Ishikawa (cell line): ENCODE results near the gene GTF2I.

ENCODE experiments used
- CEBPB ChIP-seq: IDR thresholded peaks from 2 replicates; pipeline ENCODE4 v1.6.1; 2012
- CREB1 ChIP-seq: IDR thresholded peaks from 2 replicates; pipeline ENCODE4 v1.6.1; 2012; ENCODE audit warnings: low read depth
- EGR1 ChIP-seq: IDR thresholded peaks from 2 replicates; pipeline ENCODE4 v1.6.1; 2012
- EP300 ChIP-seq: IDR thresholded peaks from 2 replicates; pipeline ENCODE4 v1.6.1; 2012; ENCODE audit warnings: borderline replicate concordance
- FOXM1 ChIP-seq: IDR thresholded peaks from 2 replicates; pipeline ENCODE4 v1.6.1; 2012; ENCODE audit warnings: low read depth, borderline replicate concordance
- NFIC ChIP-seq: IDR thresholded peaks from 2 replicates; pipeline ENCODE4 v1.6.1; 2012
- RAD21 ChIP-seq: IDR thresholded peaks from 2 replicates; pipeline ENCODE4 v1.6.1; 2012; ENCODE audit warnings: low read depth
- TAF1 ChIP-seq: IDR thresholded peaks from 2 replicates; pipeline ENCODE4 v1.6.1; 2012; ENCODE audit warnings: low read depth, mild to moderate bottlenecking
- TCF12 ChIP-seq: IDR thresholded peaks from 2 replicates; pipeline ENCODE4 v1.6.1; 2012; ENCODE audit warnings: low read depth
- TEAD4 ChIP-seq: IDR thresholded peaks from 2 replicates; pipeline ENCODE4 v1.6.1; 2012
- YY1 ChIP-seq: IDR thresholded peaks from 2 replicates; pipeline ENCODE4 v1.6.1; 2012; ENCODE audit warnings: low read depth
- ZBTB7A ChIP-seq: IDR thresholded peaks from 2 replicates; pipeline ENCODE4 v1.6.1; 2012; ENCODE audit warnings: low read depth
- TF ChIP-seq, protein P1 (sequence below): IDR thresholded peaks from 2 replicates; pipeline ENCODE4 v1.6.1; 2012; ENCODE audit warnings: low read depth, mild to moderate bottlenecking
- TF ChIP-seq, protein P2 (sequence below): IDR thresholded peaks from 2 replicates; pipeline ENCODE4 v1.6.1; 2012
- TF ChIP-seq, protein P3 (sequence below): IDR thresholded peaks from 2 replicates; pipeline ENCODE4 v1.6.1; 2012

The GTF2I gene

DNA sequence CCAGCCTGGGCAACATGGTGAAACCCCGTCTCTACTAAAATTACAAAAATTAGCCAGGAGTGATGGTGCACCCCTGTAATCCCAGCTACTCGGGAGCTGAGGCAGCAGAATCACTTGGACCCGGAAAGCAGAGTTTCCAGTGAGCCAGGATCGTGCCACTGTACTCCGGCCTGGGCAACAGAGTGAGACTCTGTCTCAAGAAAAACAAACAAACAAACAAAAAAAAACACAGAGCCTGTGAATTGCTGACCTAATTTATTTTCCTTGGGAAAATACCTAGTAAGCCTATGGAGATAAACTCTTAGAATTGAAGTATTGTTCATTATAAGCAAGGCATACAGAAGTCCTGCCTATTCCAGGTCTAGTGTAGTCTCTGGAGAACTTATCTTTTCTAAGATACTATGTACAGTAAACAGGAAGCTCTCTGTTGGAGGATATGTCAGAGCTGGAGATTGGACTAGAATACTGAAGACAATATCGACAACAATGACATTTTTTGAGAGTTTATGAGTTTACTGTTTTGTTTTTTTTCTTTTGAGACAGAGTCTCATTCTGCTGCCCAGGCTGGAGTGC is 14.9 kb downstream of the GTF2I start:
- TF ChIP-seq, protein P1, sequence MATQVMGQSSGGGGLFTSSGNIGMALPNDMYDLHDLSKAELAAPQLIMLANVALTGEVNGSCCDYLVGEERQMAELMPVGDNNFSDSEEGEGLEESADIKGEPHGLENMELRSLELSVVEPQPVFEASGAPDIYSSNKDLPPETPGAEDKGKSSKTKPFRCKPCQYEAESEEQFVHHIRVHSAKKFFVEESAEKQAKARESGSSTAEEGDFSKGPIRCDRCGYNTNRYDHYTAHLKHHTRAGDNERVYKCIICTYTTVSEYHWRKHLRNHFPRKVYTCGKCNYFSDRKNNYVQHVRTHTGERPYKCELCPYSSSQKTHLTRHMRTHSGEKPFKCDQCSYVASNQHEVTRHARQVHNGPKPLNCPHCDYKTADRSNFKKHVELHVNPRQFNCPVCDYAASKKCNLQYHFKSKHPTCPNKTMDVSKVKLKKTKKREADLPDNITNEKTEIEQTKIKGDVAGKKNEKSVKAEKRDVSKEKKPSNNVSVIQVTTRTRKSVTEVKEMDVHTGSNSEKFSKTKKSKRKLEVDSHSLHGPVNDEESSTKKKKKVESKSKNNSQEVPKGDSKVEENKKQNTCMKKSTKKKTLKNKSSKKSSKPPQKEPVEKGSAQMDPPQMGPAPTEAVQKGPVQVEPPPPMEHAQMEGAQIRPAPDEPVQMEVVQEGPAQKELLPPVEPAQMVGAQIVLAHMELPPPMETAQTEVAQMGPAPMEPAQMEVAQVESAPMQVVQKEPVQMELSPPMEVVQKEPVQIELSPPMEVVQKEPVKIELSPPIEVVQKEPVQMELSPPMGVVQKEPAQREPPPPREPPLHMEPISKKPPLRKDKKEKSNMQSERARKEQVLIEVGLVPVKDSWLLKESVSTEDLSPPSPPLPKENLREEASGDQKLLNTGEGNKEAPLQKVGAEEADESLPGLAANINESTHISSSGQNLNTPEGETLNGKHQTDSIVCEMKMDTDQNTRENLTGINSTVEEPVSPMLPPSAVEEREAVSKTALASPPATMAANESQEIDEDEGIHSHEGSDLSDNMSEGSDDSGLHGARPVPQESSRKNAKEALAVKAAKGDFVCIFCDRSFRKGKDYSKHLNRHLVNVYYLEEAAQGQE: no peak
- no peak for TF ChIP-seq YY1
- TF ChIP-seq CEBPB: no peak
- TF ChIP-seq TEAD4: no peak
- no peak for TF ChIP-seq TCF12
- TF ChIP-seq NFIC: no peak
- no peak for TF ChIP-seq ZBTB7A
- no peak for TF ChIP-seq CREB1

DNA sequence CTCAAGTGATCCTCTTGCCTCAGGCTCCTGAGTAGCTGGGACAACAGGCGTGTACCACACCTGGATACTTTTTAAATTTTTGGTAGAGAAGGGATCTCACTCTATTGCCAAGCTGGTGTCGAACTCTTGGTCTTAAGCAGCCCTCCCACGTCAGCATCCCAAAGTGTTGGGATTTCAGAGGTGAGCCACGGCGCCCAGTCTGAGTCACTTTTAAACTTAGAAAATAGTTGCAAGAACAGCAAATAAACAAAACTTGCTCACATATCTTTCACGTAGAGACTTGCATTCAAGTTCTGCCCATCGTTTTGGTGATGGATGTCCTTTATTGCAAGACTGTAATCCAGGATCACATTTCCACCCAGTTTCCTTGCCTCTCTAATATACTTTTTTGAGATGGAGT is 16.6 kb downstream of the GTF2I start:
- no peak for TF ChIP-seq TEAD4
- TF ChIP-seq, protein P1: no peak
- TF ChIP-seq, protein P2, sequence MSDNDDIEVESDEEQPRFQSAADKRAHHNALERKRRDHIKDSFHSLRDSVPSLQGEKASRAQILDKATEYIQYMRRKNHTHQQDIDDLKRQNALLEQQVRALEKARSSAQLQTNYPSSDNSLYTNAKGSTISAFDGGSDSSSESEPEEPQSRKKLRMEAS: no peak
- no peak for TF ChIP-seq YY1
- TF ChIP-seq CREB1: no peak
- TF ChIP-seq TCF12: no peak
- TF ChIP-seq FOXM1: no peak

DNA sequence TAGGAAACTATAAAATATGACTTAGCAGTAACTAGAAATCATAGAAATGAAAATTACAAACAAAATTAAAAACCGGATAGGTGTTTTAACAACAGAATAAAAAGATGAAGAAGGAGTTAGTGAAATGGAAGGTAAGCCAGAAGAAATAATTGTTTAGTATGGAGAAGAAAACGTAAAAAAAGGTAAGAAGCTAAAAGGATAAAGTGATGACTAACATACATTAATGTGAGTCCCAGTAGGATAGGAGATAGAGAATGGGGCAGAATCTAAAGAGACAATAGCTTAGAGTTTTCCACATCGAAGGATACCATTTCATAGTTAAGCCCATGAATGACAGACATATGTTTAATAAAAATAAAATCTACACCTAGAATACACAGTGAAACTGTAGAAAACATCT is 25.3 kb downstream of the GTF2I start:
- no peak for TF ChIP-seq TCF12
- no peak for TF ChIP-seq TEAD4
- no peak for TF ChIP-seq EP300
- TF ChIP-seq FOXM1: no peak

DNA sequence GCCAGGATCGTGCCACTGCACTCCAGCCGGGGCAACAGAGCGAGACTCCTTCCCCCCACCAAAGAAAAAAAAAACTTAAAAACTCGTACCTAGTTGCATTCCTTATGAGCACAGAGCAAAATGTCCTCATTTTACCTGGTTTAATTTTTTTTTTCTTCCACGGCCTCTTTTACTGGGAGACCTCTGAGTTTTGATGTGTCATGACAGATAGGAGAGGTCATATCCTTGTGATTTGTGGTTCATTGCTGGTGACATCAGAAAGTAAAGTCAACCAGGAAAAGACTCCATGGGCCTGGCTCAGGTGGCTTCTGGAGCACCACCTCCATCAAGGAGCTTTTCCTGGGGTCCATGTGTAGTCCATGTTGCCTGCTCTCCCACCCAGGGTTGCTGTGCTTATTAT is 26.3 kb downstream of the GTF2I start:
- TF ChIP-seq YY1 (no peak), EGR1 (no peak), CREB1 (no peak), ZBTB7A (no peak), CEBPB (no peak), RAD21 (no peak), TAF1 (no peak), TEAD4 (no peak), TCF12 (no peak), NFIC (no peak), FOXM1 (no peak)
- TF ChIP-seq, protein P1: no peak
- TF ChIP-seq, protein P3, sequence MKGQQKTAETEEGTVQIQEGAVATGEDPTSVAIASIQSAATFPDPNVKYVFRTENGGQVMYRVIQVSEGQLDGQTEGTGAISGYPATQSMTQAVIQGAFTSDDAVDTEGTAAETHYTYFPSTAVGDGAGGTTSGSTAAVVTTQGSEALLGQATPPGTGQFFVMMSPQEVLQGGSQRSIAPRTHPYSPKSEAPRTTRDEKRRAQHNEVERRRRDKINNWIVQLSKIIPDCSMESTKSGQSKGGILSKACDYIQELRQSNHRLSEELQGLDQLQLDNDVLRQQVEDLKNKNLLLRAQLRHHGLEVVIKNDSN: no peak
- TF ChIP-seq, protein P2: no peak

DNA sequence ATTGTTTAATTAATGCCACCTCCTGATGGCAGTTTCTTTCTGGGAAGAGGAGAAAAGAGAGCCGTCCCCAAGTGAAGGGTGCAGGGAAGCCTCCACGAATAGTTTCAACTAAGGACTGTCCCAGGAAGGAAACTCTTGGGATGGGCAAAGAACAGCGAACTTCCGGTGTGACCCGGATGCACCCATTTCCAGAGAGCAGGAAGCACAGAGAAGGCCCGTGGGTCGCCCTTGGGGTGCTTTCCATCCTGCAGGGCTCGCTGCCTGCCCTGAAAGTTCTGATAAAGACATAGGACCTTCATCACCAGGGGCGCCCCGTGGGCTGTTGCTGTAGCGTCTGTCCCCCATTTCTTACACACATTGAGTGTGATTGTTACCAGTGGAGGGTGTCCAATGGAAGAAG is 27.0 kb downstream of the GTF2I start:
- TF ChIP-seq, protein P1: no peak
